ENCODE data around the gene BET1.
"Not testable (repeated sequence)": the region's sequence is repeated elsewhere in the genome, so short reads cannot be mapped to it uniquely, and the experiment has no call there.

BET1 gene

GRCh38 chr7:94004024-94004951 is at the start of gene BET1:
Gene BET1, minus strand, starts transcription at chr7:94004355. Its CDS starts 139 bp downstream, at chr7:94004216.
- peak; percentile 93 for DNase-seq

GRCh38 chr7:94053532-94053931 is 49.4 kb upstream of the BET1 start:
- no peak for DNase-seq

GRCh38 chr7:94052398-94053180 is 48.4 kb upstream of the BET1 start:
- DNase-seq: peak; percentile 25

- no peak for DNase-seq
These were observed 45.9 kb upstream of the BET1 start for GRCh38 chr7:94050046-94050445.

- no peak for DNase-seq
These were observed 45.5 kb upstream of the BET1 start for GRCh38 chr7:94049615-94050014.

GRCh38 chr7:94048755-94049154 is 44.6 kb upstream of the BET1 start:
- DNase-seq: no peak

- DNase-seq: no peak
These were observed 43.8 kb upstream of the BET1 start for GRCh38 chr7:94047956-94048355.

GRCh38 chr7:94045581-94045980 is 41.4 kb upstream of the BET1 start:
- no peak for DNase-seq

GRCh38 chr7:94044806-94045205 is 40.7 kb upstream of the BET1 start:
- no peak for DNase-seq

- no peak for DNase-seq
These were observed 39.1 kb upstream of the BET1 start for GRCh38 chr7:94043299-94043698.

GRCh38 chr7:94042381-94042780 is 38.2 kb upstream of the BET1 start:
- DNase-seq: no peak

GRCh38 chr7:94041529-94041928 is 37.4 kb upstream of the BET1 start:
- DNase-seq: no peak

GRCh38 chr7:94040254-94040653 is 36.1 kb upstream of the BET1 start:
- no peak for DNase-seq

- DNase-seq: no peak
These were observed 35.3 kb upstream of the BET1 start for GRCh38 chr7:94039368-94040035.

- DNase-seq: no peak
These were observed 27.7 kb upstream of the BET1 start for GRCh38 chr7:94031865-94032264.

- no peak for DNase-seq
These were observed 26.5 kb upstream of the BET1 start for GRCh38 chr7:94030634-94031033.

GRCh38 chr7:94029976-94030375 is 25.8 kb upstream of the BET1 start:
- no peak for DNase-seq

GRCh38 chr7:94028768-94029167 is 24.6 kb upstream of the BET1 start:
- DNase-seq: no peak

GRCh38 chr7:94026619-94027018 is 22.5 kb upstream of the BET1 start:
- DNase-seq: not testable (repeated sequence)

- DNase-seq: no peak
These were observed 18.4 kb upstream of the BET1 start for GRCh38 chr7:94022550-94022949.

GRCh38 chr7:94016786-94017185 is 12.6 kb upstream of the BET1 start:
- DNase-seq: no peak

- no peak for DNase-seq
These were observed 11.4 kb upstream of the BET1 start for GRCh38 chr7:94015538-94015937.

- DNase-seq: no peak
These were observed 8.6 kb upstream of the BET1 start for GRCh38 chr7:94012746-94013145.
